Breast epithelium (tissue), 3 donors: Measurements from ENCODE around the gene COPS3.

Experiments
- CTCF ChIP-seq, 3 donors: fragments of 450-650 bp; IDR thresholded peaks; one replicate each; pipeline ENCODE4 v1.5.1; 2016 to 2017; ENCODE audit warnings: antibody characterized with exemption in 3 of 3, mild to moderate bottlenecking in 3 of 3, moderate library complexity in 3 of 3
- POLR2A ChIP-seq: fragments of 450-650 bp; IDR thresholded peaks from one replicate; pipeline ENCODE4 v1.6.1; 2016; ENCODE audit warnings: antibody characterized with exemption, mild to moderate bottlenecking, moderate library complexity
- POLR2AphosphoS5 ChIP-seq, 3 donors: sonication (generic); formaldehyde crosslinking; IDR thresholded peaks; one replicate each; pipeline ENCODE4 v1.6.1; 2017; ENCODE audit warnings: antibody characterized with exemption in 3 of 3

GRCh38 chr17:17321356-17322025 is 40.4 kb upstream of the COPS3 start:
- no peak for TF ChIP-seq CTCF (IDR thresholded peaks at IDR 0.05)
- TF ChIP-seq POLR2A = no peak
- no peak for TF ChIP-seq POLR2AphosphoS5 (IDR thresholded peaks at IDR 0.05)
